Measurements from ENCODE around the gene PODXL.

The PODXL gene

GRCh38 chr7:131494182-131494581 is 62.2 kb downstream of the PODXL start:
- Histone ChIP-seq H3K27ac (ENCODE audit: low read length) (no peak overlapping the region), H3F3A (ENCODE audit: insufficient read depth, low read length) (no peaks in the 10 kb centered on the region)

DNA sequence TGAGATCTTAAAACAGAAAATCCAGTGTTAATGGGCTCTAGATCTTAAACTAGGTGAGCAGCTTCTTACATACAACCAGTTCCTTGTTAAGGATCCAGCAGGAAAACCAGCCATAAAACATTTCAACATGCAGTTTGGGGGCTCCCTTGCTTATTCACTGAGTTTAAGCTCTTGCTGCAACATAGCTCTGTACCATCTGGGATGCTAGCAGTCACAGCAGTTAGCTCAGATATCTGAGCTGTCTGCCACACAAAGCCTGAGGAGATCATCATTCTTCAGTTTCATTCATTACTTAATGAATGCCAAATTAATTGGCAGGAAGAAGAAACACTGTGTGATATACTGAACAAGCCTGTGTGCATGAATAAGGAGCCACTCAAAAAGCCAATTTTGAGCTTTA is 62.8 kb downstream of the PODXL start:
- Histone ChIP-seq H3K4me1 (ENCODE audit: low read length) (no peaks in the 10 kb centered on the region), H3K4me3 (ENCODE audit: low read length) (no peak overlapping the region), H3K9me3 (replicated peaks; ENCODE audit: insufficient read depth, low read length) (no peaks in the 10 kb centered on the region), H4K20me1 (ENCODE audit: insufficient read depth, low read length) (no peaks in the 10 kb centered on the region), H3K9ac (ENCODE audit: low read length) (no peak overlapping the region), H3F3A (ENCODE audit: insufficient read depth, low read length) (no peaks in the 10 kb centered on the region), H3K36me3 (replicated peaks; ENCODE audit: insufficient read depth, low read length) (no peaks in the 10 kb centered on the region), H3K27ac (ENCODE audit: low read length) (no peak overlapping the region), H3K79me2 (ENCODE audit: low read length) (no peaks in the 10 kb centered on the region), H2AFZ (ENCODE audit: low read length) (no peak overlapping the region), H3K27me3 (replicated peaks; ENCODE audit: insufficient read depth, low read length) (no peaks in the 10 kb centered on the region), H3K9me2 (replicated peaks; ENCODE audit: insufficient read depth, low read length) (no peaks in the 10 kb centered on the region), H3K4me2 (ENCODE audit: low read depth, low read length) (no peak overlapping the region)
- no peak for TF ChIP-seq EZH2phosphoT487 (IDR thresholded peaks at IDR 0.05; ENCODE audit: low read length)
- TF ChIP-seq, protein P1, sequence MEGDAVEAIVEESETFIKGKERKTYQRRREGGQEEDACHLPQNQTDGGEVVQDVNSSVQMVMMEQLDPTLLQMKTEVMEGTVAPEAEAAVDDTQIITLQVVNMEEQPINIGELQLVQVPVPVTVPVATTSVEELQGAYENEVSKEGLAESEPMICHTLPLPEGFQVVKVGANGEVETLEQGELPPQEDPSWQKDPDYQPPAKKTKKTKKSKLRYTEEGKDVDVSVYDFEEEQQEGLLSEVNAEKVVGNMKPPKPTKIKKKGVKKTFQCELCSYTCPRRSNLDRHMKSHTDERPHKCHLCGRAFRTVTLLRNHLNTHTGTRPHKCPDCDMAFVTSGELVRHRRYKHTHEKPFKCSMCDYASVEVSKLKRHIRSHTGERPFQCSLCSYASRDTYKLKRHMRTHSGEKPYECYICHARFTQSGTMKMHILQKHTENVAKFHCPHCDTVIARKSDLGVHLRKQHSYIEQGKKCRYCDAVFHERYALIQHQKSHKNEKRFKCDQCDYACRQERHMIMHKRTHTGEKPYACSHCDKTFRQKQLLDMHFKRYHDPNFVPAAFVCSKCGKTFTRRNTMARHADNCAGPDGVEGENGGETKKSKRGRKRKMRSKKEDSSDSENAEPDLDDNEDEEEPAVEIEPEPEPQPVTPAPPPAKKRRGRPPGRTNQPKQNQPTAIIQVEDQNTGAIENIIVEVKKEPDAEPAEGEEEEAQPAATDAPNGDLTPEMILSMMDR (IDR thresholded peaks at IDR 0.05; ENCODE audit: low read length), result no peak
- TF ChIP-seq EZH2 (optimal IDR thresholded peaks at IDR 0.05; ENCODE audit: low read depth, low read length), result no peak
- no peak for DNase-seq

More at GRCh38 chr7:131494182-131494581, 62.2 kb downstream of the PODXL start:
- Histone ChIP-seq H3K27me3 (replicated peaks; ENCODE audit: insufficient read depth, low read length) (no peaks in the 10 kb centered on the region), H3K4me3 (ENCODE audit: low read length) (no peak overlapping the region), H3K36me3 (replicated peaks; ENCODE audit: insufficient read depth, low read length) (no peaks in the 10 kb centered on the region), H3K79me2 (ENCODE audit: low read length) (no peaks in the 10 kb centered on the region), H3K9me3 (replicated peaks; ENCODE audit: insufficient read depth, low read length) (no peaks in the 10 kb centered on the region), H3K9me2 (replicated peaks; ENCODE audit: insufficient read depth, low read length) (no peaks in the 10 kb centered on the region), H3K4me2 (ENCODE audit: low read depth, low read length) (no peak overlapping the region), H3K9ac (ENCODE audit: low read length) (no peak overlapping the region), H3K4me1 (ENCODE audit: low read length) (no peaks in the 10 kb centered on the region), H4K20me1 (ENCODE audit: insufficient read depth, low read length) (no peaks in the 10 kb centered on the region), H2AFZ (ENCODE audit: low read length) (no peak overlapping the region)
- TF ChIP-seq EZH2 (optimal IDR thresholded peaks at IDR 0.05; ENCODE audit: low read depth, low read length) (no peak), EZH2phosphoT487 (IDR thresholded peaks at IDR 0.05; ENCODE audit: low read length) (no peak)
- TF ChIP-seq, protein P1 (IDR thresholded peaks at IDR 0.05; ENCODE audit: low read length), result no peak
- DNase-seq, result no peak

GRCh38 chr7:131493081-131493480 is 63.3 kb downstream of the PODXL start:
- no peaks in the 10 kb centered on the region for H3K27me3 ChIP-seq (replicated peaks; ENCODE audit: insufficient read depth, low read length)
- H3F3A ChIP-seq (ENCODE audit: insufficient read depth, low read length), result no peaks in the 10 kb centered on the region

More at GRCh38 chr7:131493081-131493480, 63.3 kb downstream of the PODXL start:
- Histone ChIP-seq H3K4me1 (ENCODE audit: low read length) (no peaks in the 10 kb centered on the region), H3K9ac (ENCODE audit: low read length) (no peak overlapping the region), H3K9me2 (replicated peaks; ENCODE audit: insufficient read depth, low read length) (no peaks in the 10 kb centered on the region), H3K36me3 (replicated peaks; ENCODE audit: insufficient read depth, low read length) (no peaks in the 10 kb centered on the region), H3K4me3 (ENCODE audit: low read length) (no peak overlapping the region), H3K27ac (ENCODE audit: low read length) (no peak overlapping the region), H4K20me1 (ENCODE audit: insufficient read depth, low read length) (no peaks in the 10 kb centered on the region), H2AFZ (ENCODE audit: low read length) (no peak overlapping the region), H3K4me2 (ENCODE audit: low read depth, low read length) (no peak overlapping the region), H3K79me2 (ENCODE audit: low read length) (no peaks in the 10 kb centered on the region), H3K9me3 (replicated peaks; ENCODE audit: insufficient read depth, low read length) (no peaks in the 10 kb centered on the region)
- no peak for TF ChIP-seq EZH2 (optimal IDR thresholded peaks at IDR 0.05; ENCODE audit: low read depth, low read length)
- no peak for TF ChIP-seq EZH2phosphoT487 (IDR thresholded peaks at IDR 0.05; ENCODE audit: low read length)
- TF ChIP-seq, protein P1 (IDR thresholded peaks at IDR 0.05; ENCODE audit: low read length), result no peak
- DNase-seq, result no peak

All from MM.1S (cell line).